GM19351 (cell line): ENCODE results near the gene UBP1.
"Not testable (repeated sequence)": the region's sequence is repeated elsewhere in the genome, so short reads cannot be mapped to it uniquely, and the experiment has no call there.

ENCODE experiments used
- ATAC-seq: cut with Tn5 transposase; IDR thresholded peaks from one replicate; pipeline ENCODE4 v1.9.1; 2021; ENCODE audit warnings: mild to moderate bottlenecking, moderate library complexity; ENCODE audit not compliant: unreplicated experiment

Gene UBP1, protein sequence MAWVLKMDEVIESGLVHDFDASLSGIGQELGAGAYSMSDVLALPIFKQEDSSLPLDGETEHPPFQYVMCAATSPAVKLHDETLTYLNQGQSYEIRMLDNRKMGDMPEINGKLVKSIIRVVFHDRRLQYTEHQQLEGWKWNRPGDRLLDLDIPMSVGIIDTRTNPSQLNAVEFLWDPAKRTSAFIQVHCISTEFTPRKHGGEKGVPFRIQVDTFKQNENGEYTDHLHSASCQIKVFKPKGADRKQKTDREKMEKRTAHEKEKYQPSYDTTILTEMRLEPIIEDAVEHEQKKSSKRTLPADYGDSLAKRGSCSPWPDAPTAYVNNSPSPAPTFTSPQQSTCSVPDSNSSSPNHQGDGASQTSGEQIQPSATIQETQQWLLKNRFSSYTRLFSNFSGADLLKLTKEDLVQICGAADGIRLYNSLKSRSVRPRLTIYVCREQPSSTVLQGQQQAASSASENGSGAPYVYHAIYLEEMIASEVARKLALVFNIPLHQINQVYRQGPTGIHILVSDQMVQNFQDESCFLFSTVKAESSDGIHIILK

DNA sequence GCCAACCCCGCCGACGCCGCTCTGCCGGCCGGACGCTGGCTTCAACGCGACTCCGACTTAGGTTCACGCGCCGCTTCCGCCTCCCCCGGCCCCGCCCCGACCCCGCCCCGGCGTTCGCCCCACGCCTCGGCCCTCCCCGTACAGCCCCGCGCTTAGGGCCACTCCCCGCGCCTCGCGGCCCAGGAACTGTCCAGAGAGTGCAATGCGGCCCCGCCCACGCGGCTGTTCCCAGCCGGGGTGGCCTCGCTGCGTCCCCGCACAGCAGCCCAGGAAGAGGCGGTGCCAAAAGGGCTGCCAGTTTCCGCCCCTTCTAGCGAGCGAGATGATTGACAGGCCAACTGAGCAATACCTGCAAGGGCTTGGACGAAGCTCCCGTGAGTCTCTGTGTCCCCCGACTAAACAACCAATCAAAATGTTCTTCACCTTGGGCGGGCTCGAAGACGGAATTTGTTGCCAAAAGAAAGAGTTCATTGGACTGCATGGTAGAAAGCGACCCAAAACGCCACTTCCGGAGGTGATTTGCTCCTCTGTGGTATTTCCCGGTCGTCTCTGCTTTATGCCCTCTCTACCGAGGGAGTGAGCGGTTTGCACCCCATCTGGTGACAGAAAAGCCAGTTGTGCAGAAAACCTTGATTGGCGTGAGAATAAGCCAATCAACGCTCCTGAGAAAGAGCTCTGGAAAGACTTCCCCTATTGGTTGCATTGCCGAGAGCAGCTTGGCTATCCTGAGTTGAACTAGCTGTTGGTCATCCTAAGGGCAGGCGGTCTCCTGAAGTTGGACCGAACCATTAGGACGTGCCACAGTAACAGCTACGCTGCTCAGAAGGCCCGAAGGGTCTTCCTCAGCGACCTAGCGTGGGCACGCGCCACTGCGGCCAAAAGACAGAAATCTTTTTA is at the start of gene UBP1:
Gene UBP1, minus strand, starts transcription at position 78 of the 897 bp plus-strand sequence. CDS start 557 bp downstream, outside the sequence.
- ATAC-seq, result peak; percentile 76

DNA sequence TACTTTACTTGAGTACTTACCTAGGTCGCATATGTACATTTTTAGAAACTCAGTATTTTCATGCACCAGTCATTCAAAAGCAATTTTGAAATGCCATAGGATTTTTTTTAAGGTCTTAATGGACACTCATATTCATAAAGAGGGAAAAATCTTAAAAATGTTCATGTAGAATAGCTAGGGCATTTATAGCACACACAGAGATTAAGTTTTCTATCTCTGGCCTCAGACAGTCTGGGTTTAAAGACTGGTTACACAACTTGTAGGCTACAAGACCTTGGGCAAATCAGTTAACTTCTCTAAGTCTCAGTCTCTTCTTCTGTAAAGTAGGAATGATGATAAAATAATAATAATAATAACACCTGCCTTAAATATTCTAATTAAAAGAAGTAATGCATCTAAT is 48.5 kb upstream of the UBP1 start:
- no peak for ATAC-seq

DNA sequence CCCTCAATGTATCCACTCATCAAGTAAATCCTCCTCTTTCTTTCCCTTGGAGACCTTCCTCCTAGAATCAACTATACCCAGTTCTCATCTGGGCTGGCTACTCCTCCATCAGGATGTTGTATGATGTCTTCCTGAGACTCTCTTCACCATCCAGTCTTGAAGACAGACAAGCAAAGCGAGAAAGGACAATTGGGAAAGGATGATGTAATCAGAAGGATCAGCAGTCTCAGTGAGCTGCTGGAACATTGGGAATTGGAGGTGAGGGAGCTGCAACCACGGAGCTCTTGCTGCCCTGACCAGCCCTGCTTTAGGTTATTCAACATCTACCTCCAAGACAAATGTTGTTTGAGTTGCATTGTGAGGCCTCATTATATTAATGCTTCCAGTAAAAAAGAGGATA is 48.0 kb upstream of the UBP1 start:
- no peak for ATAC-seq

DNA sequence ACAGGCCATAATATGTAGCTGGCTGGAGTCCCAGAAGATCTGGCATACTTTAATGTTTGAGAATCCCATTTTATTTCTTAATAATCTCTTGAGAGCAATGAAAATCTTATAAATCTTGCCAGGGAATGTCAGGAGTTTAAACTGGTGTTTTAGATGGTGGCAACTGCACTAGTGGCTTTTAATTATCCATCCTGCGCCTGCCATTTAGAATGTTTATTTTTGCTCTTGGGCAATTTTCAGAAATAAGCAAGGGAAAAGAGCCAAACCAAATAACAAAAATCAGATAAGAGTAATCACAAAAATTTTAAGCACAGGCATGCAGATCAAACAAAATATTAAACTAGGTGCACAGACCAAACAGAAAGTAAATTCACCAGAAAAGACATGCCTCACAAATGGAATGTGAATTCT is 41.9 kb upstream of the UBP1 start:
- ATAC-seq, result no peak

DNA sequence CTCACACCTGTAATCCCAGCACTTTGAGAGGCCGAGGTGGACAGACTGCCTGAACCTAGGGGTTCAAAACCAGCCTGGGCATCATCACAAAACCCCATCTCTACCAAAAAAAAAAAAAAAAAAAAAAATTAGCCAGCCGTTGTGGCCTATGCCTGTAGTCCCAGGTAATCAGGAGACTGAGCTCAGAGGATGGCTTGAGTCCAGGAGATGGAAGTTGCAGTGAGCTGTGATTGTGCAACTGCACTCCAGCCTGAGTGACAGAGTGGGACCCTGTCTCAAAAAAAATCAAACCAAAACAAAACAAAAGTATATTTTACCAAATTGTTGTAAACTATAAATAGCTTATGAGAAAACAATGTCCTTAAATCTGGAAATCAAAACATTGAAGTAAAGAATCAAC is 34.7 kb upstream of the UBP1 start:
- no peak for ATAC-seq

DNA sequence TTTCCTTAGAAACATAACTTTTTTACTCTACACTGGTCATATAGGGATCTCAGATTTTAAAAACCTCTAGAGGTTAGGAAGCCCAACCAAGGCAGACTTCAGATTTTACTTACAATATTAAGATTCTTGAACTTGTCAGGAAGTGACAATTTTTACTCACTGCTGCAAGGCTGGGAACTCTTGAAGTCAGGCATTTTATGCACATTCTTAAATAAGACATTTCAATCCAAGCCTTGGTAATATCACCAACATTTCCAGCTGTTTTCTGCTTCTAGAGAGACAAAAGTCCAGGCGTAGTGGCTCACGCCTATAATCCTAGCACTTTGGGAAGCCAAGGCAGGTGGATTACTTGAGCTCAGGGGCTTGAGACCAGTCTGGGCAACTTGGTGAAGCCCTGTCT is 33.6 kb upstream of the UBP1 start:
- ATAC-seq, result no peak

DNA sequence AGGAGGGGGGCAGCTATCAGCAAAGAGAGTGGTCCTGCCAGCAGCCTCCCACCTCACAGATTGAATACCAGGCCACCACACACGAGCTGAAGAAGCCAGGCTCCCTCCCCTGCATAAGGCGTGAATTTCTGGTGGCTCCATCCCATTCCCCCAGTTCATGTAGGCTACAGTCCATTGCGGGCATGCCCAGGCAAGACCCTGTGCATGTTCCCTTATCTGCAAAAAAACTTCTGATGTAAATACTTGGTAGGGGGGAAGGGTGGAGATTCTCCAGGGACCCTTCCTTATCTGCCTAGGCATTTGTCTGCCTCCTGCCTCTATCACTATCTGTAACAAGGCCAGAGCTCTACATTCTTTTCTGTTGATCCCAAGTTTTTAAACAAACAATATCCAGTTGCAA is 27.6 kb upstream of the UBP1 start:
- ATAC-seq, result no peak

DNA sequence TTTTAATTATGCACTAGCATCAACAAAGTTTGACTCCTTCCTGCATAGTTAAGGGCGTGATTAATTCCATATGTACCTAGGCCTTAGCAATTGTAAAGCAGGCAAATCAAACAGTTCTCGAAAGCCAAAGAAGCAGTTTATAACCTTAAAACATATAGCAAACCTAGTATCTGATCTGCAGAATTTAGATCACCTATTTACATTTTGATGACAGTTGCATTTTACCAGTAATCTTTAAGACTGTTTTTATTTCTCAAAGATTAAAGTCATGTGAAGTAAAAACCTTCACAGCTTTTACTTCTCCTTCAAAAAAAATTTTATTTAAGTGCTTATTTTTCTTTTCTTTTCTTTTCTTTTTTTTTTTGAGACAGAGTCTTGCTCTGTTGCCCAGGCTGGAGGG is 20.9 kb upstream of the UBP1 start:
- no peak for ATAC-seq

DNA sequence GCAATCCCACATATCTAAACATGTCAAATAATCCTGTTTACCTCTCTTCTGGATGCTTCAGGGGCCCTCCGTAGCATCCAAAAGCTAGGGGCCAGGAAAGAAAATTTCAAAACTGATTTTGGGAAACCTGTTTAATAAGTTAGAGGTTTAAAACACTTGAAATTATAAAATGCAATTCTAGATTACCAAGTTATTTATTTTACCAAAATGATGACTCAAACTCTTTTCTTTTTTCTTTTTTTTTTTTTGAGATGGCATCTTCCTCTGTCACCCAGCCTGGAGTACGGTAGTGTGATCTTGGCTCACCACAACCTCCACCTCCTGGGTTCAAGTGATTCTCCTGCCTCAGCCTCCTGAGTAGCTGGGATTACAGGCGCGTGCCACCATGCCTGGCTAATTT is 19.4 kb upstream of the UBP1 start:
- ATAC-seq, result not testable (repeated sequence)

DNA sequence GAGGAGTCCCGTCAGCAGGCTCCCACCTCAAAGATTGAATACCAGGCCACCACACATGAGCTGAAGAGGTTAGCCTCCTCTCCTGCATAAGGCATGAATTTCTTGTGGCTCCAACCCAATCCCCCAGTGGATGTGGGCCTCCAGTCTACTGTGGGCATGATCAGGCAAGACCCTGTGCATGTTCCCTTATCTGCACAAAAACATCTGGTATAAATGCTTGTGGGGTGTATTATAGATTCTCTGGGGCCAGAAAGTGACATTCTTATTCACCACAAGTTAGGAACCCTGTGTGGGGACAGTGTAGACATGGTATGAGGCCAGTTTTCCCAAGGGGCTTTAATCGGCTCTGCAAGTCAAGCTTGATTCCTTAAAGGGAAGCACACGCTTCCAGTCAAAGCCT is 18.2 kb upstream of the UBP1 start:
- no peak for ATAC-seq

DNA sequence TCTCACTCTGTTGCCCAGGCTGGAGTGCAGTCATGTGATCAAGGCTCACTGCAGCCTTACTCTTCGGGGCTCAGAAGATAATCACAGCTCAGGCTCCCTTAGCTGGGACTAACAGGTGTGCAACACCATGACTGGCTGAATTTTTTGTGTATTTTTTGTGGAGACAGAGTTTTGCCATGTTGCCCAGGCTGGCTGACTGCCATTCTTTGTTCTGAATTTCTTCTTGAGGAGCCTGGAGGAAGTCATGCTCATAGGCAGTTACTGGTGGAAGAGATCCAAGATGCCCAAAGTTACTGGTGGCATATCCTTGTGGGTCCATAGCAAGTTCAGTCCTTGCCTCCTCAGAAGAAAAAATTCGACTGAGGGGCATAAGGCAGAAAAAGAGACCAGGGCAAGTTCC is 16.6 kb upstream of the UBP1 start:
- no peak for ATAC-seq

DNA sequence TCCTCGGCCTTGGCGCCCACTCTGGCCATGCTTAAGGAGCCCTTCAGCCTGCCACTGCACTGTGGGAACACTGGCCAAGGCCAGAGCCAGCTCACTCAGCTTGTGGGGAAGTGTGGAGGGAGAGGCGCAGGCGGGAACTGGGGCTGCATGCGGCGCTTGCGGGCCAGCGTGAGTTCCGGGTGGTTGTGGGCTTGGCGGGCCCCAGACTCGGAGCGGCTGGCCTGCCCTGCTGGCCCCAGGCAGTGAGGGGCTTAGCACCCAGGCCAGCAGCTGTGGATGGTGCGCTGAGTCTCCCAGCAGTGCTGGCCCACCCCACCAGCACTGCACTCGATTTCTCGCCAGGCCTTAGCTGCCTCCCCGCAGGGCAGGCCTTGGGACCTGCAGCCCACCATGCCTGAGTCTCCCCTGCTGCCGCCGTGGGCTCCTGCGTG is 13.1 kb upstream of the UBP1 start:
- no peak for ATAC-seq

DNA sequence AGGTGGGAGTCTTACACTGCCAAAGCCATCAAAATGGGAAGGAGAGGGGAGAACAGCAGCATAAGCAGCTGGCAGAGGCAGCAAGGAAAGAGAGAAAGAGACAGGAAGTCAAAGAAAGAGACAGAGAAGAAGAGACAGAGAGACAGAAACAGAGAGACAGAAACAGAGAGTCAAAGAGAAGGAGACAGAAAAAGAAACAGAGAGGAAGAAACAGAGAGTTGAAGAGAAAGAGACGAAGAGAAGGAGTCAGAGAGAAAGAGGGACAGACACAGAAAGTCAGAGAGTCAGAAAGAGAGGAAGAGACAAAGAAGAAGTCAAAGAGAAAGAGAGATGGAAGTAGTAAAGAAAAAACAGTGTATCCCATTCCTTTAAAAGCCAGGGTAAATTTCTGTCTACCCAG is 11.8 kb upstream of the UBP1 start:
- not testable (repeated sequence) for ATAC-seq

DNA sequence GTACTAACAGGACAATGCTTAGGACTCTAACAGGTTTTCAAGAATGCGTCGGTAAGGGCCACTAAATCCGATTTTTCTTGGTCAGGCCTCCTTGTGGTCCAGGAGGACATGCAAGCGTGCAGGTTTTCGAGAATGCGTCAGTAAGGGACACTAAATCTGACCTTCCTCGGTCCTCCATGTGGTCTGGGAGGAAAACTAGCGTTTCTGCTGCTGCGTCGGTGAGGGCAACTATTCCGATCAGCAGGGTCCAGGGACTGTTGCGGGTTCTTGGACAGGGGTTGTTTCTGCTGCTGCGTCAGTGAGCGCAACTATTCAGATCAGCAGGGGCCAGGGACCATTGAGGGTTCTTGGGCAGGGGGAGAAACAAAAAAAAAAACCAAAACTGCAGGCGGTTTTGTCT is 7.8 kb upstream of the UBP1 start:
- ATAC-seq, result no peak

DNA sequence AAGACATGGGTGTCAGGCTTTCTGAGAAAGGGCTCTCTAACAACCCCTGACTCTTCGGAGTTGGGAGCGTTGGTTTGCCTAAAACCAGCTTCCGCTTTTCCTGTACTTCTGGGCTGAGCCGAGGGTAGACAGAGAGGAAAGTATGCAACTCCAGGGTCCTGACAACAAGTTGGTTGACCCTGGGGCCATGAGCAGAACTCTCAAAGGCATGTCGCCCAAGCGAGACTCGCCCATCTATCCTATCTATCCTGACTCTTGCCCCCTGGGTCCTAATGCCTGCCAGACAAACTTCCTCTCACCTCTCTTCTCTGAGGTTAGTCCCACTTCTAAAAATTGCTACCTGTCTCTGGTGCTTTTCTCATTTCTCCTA is 7.0 kb upstream of the UBP1 start:
- not testable (repeated sequence) for ATAC-seq

DNA sequence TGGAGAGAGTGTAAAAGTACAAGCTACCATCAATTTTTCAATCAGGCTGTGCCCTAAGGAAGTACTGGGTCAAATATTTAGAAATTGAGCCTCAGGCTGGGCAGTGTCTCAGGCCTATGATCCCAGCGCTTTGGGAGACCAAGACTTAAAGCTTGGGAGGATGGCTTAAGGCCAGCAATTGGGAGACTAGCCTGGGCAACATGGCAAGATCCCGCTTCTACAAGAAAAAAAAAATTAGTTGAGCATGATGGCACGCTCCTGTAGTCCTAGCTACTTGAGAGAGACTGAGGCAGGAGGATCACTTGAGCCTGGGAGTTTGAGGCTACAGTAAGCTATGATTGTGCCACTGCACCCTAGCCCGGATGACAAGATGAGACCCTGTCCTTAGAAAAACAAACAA is 2.0 kb upstream of the UBP1 start:
- no peak for ATAC-seq

DNA sequence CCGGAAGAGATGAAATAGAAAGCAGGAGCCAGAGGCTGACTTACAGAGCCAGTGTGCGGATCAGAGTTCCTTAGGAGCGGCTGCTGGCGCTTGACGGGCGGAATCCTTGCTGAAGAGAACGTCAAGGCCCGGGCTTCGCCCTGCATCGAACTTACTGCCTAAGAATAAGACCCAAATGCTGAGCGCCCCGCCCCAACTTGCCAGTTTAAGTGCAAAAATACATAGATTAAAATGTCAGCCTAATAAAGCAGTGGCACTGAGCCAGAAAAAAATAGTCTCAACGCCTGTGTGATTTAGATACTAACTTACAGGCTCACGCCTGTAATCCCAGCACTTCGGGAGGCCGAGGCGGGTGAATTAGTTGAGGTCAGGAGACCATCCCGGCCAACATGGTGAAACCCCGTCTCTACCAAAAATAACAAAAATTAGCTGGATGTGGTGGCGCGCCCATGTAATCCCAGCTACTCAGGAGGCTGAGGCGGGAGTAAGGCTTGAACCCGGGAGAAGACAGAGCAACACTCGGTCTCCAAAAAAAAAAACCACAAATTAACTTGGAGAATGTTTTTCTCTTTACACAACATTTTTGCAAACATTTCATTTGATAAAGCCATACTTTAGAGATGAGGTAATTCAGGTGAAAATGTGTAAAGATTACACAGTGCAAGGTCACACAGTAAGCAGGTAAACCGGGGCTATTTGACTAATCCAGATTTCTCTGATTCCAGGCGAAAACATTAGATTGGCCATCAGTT is 1.2 kb upstream of the UBP1 start:
- ATAC-seq, result peak; percentile 2

DNA sequence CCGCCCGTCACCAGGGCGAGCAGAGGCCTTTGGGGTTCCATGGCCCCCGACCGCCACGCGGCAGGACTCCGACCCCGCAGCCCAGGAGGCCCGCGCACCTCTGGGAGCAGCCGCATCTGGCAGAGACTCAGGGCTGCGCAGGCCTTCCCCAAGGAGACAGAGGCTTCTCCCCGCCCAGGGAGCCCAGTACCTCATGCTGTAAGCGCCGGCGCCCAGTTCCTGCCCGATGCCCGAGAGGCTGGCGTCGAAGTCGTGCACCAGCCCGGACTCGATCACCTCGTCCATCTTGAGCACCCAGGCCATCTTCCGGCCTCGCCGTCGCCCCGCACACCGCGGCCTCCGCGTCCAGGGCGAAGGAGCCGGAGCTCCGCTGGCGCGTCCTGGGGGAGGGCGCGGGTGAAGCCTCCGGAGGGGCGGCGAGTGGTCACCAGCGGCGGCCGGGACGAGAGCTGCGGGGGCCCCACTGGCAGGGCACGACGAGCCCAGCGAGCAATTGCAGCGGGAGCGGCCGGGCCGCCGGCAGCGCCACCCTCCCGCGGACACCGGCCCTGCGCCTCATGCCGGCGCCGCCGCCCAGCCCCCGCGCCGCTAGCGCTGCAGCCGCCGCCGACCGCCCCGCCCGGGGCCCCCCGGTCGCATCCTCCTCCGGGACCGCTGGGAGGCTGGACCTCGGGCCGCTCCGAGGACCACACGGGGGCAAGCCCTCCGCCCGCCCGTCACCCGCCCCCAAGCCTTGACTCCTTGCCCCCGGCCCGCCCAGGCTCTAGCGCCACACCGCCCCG is 468 bp downstream of the UBP1 start:
- ATAC-seq, result peak; percentile 10

DNA sequence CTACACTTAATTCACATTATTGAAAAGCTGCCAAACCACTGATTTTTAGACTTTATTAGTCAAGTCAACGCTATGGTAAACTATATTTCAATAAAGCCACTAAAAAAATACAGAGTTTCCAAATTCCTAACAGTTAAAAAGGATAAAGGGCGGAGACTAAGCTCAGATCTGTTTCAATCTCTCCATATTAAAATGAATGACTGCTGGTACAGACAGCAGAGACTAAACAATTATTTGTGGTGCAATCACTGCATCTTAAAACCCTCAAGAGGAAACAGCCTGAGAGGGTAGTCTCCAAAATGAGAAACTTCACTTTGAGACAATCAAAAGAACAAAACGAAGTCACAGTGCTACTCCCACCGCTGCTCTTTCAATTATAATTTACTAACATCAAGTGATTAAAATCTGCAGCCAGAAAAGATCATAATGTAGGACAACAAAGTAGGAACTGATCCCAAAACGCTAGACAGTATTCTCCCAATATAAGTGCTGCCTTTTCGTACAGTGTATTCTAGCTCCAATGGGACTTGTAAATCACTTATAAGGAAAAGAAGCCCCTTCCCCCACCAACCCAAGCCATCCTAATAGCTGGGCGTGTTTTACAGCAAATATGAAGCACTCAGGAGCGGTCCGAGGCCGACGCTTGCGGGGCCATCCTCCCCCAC is 1.2 kb downstream of the UBP1 start:
- ATAC-seq, result no peak

DNA sequence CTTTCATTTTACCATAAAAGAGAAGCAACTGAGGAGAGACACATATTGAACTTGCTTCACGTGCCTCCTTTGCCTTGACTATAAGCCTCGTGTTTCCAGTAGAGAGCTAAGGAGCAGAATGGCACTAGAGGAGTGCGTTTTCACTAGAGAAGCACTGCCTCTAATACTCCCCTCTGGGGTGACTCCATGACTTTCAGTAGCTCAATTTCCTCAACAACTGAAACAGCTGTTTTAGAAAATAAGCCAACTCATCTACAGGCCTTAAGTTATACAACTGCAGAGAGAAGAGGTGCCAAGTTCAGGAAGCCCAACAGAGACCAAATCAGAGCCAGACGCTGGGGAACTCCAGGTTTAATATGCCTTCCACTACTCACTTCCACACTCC is 1.9 kb downstream of the UBP1 start:
- ATAC-seq, result no peak
